GM12801 (cell line): ENCODE data around the gene MTA1.

Experiments
- CTCF ChIP-seq: IDR thresholded peaks from one replicate; pipeline ENCODE4 v1.5.1; 2011; ENCODE audit warnings: control low read depth; ENCODE audit not compliant: insufficient read length; ENCODE audit errors: extremely low read depth

Gene MTA1

GRCh38 chr14:105446971-105447370 lies 27.3 kb downstream of the MTA1 start:
- no peak for TF ChIP-seq CTCF

- TF ChIP-seq CTCF, result no peak
Measured at GRCh38 chr14:105447651-105448640, 28.3 kb downstream of the MTA1 start.

- TF ChIP-seq CTCF, result no peak
Measured at GRCh38 chr14:105448706-105449111, 29.1 kb downstream of the MTA1 start.

- no peak for TF ChIP-seq CTCF
Measured at GRCh38 chr14:105449276-105450122, 29.9 kb downstream of the MTA1 start.

GRCh38 chr14:105450123-105450505 lies 30.5 kb downstream of the MTA1 start:
- TF ChIP-seq CTCF, result no peak

GRCh38 chr14:105450864-105451720 lies 31.5 kb downstream of the MTA1 start:
- no peak for TF ChIP-seq CTCF
